Measurements from ENCODE around the gene HIGD1C.

DNA sequence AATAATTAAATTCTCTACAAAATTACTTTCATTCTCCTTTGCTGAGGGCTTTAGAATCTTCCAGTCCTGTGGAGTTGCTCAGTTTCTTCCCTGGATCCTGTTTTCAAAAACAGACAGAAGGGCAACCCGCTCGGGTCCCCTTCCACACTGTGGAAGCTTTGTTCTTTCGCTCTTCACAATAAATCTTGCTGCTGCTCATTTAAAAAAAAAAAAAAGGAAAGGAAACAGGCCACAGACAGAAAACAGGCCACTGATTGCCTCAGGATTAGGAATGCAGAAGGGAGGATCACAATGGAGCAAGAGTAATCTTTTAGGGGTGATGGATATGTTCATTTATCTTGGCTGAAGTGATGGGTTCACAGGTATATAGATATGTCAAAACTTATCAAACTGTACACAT lies 29.5 kb upstream of the HIGD1C start:
- TF ChIP-seq, protein P1, sequence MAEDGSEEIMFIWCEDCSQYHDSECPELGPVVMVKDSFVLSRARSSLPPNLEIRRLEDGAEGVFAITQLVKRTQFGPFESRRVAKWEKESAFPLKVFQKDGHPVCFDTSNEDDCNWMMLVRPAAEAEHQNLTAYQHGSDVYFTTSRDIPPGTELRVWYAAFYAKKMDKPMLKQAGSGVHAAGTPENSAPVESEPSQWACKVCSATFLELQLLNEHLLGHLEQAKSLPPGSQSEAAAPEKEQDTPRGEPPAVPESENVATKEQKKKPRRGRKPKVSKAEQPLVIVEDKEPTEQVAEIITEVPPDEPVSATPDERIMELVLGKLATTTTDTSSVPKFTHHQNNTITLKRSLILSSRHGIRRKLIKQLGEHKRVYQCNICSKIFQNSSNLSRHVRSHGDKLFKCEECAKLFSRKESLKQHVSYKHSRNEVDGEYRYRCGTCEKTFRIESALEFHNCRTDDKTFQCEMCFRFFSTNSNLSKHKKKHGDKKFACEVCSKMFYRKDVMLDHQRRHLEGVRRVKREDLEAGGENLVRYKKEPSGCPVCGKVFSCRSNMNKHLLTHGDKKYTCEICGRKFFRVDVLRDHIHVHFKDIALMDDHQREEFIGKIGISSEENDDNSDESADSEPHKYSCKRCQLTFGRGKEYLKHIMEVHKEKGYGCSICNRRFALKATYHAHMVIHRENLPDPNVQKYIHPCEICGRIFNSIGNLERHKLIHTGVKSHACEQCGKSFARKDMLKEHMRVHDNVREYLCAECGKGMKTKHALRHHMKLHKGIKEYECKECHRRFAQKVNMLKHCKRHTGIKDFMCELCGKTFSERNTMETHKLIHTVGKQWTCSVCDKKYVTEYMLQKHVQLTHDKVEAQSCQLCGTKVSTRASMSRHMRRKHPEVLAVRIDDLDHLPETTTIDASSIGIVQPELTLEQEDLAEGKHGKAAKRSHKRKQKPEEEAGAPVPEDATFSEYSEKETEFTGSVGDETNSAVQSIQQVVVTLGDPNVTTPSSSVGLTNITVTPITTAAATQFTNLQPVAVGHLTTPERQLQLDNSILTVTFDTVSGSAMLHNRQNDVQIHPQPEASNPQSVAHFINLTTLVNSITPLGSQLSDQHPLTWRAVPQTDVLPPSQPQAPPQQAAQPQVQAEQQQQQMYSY (CRISPR knock-in tag; IDR thresholded peaks at IDR 0.05) = no peak
- TF ChIP-seq, protein P2, sequence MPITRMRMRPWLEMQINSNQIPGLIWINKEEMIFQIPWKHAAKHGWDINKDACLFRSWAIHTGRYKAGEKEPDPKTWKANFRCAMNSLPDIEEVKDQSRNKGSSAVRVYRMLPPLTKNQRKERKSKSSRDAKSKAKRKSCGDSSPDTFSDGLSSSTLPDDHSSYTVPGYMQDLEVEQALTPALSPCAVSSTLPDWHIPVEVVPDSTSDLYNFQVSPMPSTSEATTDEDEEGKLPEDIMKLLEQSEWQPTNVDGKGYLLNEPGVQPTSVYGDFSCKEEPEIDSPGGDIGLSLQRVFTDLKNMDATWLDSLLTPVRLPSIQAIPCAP (CRISPR knock-in tag; IDR thresholded peaks at IDR 0.05) = no peak
- TF ChIP-seq, protein P3, sequence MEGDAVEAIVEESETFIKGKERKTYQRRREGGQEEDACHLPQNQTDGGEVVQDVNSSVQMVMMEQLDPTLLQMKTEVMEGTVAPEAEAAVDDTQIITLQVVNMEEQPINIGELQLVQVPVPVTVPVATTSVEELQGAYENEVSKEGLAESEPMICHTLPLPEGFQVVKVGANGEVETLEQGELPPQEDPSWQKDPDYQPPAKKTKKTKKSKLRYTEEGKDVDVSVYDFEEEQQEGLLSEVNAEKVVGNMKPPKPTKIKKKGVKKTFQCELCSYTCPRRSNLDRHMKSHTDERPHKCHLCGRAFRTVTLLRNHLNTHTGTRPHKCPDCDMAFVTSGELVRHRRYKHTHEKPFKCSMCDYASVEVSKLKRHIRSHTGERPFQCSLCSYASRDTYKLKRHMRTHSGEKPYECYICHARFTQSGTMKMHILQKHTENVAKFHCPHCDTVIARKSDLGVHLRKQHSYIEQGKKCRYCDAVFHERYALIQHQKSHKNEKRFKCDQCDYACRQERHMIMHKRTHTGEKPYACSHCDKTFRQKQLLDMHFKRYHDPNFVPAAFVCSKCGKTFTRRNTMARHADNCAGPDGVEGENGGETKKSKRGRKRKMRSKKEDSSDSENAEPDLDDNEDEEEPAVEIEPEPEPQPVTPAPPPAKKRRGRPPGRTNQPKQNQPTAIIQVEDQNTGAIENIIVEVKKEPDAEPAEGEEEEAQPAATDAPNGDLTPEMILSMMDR (IDR thresholded peaks at IDR 0.05) = no peak
- TF ChIP-seq, protein P4, sequence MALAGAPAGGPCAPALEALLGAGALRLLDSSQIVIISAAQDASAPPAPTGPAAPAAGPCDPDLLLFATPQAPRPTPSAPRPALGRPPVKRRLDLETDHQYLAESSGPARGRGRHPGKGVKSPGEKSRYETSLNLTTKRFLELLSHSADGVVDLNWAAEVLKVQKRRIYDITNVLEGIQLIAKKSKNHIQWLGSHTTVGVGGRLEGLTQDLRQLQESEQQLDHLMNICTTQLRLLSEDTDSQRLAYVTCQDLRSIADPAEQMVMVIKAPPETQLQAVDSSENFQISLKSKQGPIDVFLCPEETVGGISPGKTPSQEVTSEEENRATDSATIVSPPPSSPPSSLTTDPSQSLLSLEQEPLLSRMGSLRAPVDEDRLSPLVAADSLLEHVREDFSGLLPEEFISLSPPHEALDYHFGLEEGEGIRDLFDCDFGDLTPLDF (CRISPR knock-in tag; IDR thresholded peaks at IDR 0.05) = no peak
- TF ChIP-seq, protein P5, sequence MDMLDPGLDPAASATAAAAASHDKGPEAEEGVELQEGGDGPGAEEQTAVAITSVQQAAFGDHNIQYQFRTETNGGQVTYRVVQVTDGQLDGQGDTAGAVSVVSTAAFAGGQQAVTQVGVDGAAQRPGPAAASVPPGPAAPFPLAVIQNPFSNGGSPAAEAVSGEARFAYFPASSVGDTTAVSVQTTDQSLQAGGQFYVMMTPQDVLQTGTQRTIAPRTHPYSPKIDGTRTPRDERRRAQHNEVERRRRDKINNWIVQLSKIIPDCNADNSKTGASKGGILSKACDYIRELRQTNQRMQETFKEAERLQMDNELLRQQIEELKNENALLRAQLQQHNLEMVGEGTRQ (CRISPR knock-in tag; IDR thresholded peaks at IDR 0.05) = no peak

Data from WTC11 (cell line).